CD4-positive, alpha-beta T cell treated with Interleukin-21 for 1 hour (primary cell): ENCODE results near the gene NEDD8.

Source experiments
- DNase-seq: peaks from one replicate; pipeline ENCODE4 v3.0.0-alpha.2; 2020

Gene NEDD8

DNA sequence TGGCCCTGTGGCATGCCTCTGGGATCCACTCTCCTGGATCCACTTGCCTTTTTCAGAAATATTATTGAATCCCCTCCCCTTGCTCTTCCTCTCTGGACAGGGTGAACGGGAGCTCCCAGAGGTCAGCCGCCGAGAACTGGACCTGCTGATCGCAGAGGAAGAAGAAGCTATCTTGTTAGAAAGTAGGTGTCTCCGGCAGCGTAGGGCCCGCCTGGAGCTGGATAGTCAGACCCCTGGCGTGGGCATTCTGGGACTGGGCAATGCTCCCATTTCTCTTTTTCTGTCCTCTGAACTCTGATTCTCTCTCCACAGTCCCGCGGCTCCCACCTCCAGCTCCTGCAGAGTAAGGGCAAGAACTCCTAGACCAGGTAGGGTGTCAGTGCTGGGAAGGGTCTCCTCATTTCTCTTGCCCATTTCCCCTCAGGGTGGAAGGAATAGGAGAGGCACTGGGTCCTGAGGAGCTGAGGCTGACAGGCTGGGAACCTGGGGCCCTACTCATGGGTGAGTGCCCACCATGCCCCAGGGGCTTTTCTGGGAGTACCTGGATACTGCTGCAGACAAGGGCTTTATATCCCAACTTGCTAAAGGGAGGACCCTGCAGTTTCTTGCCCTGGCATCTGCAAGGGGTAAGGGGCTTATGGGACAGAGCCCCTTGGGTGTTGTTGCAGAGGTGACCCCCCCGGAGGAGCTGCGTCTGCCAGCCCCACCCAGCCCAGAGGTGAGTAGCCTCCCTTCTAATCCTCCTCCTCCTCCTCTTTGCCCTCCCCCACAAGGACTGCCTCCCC is 54.9 kb downstream of the NEDD8 start:
- no peak for DNase-seq

DNA sequence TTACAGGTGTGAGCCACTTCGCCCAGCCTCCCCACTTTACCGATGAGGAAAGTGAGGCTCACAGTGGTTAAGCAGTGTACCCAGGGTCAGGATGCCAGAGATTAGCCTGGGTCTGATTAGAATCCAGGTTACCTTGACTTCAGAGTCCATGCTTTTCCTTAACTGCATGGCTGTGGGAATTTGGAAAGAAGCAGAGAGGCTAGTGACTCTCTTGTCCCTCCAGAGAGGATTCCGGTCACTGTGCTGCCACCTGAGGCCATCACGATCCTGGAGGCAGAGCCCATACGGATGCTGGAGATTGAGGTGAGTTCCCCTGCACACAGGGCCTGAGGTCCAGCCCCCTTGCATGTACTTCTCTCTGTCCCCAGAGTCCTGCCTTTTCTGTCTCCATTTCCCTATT is 55.6 kb downstream of the NEDD8 start:
- DNase-seq: no peak

DNA sequence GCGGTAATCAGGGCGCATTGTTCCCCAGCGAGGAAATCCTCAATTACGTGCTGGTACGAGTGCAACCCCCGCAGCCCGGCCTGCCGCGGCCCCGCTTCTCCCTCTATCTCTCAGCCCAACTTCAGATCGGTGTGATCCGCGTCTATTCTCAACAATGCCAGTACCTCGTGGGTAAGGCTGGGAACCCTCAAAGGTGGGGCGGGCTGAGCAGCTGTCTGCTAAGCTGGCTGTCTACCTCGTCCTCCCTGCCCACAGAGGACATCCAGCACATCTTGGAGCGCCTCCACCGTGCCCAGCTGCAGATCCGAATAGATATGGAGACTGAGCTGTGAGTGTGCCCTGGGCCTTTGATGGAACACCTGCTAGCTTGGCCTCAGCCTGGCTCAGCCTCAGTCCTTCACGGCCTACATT is 59.3 kb downstream of the NEDD8 start:
- DNase-seq: no peak

DNA sequence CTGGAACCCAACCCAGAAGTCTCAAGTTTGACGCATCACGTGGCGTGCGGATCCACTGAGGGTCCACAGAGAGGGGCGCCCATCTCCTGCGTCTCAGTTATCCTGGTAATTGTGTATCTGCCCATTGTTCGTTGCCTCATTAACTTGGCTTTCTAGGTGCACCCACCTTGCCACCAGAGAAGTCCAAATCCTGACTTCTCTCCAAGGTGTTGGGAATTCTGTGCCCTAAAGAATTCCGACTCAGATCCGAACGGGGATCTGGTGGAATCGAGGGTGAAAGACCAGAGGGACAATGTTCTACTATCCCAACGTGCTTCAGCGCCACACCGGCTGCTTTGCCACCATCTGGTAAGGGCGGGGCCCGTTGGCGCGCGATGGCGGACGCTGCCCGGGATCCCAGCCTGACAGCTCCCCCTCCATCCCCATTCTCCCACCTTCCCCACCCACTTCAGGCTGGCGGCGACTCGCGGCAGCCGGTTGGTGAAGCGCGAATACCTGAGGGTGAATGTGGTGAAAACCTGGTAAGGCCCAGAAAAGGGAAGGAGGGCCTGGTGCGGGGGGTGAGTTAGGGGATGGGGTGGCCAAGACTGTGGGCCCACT is 59.8 kb downstream of the NEDD8 start:
- no peak for DNase-seq

DNA sequence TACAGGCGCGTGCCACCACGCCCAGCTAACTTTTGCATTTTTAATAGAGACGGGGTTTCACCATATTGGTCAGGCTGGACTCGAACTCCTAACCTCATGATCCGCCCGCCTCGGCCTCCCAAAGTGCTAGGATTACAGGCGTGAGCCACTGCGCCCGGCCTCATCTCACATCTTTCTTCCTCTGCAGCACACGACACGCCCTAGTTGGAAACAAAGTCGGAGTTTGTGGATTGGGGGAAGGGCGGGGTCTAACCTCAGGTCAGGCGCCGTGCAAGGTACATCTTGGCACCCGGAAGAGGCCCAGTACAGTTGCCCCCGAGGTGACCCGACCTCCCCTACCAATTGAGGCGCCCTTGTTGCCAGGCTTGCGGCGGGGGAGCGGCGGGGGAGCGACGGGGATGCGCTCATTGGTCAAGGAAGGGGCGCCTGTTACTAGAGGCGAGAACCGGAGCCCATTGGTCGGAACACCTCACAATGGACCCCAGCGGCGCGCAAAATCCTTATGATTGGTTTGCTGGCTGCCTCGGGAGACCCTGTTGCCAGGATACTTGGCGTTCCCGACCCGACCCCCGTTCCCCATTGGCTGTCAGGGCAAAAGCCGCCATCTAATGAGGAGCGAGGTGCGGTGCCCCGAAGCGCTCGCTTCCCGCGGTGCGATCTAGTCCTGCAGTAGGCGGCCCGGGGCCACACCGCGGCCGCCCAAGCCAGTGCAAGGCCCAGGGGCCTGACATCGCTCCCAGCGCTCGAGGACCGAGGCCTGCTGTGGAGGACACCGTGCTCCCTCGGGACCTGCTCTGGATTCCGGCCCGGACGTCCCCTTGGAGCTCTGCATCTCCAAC is 60.5 kb downstream of the NEDD8 start, which contains the start of gene REC8:
TSS of gene REC8 (plus strand) at position 659 of the 839 bp plus-strand sequence. CDS start 473 bp downstream, outside the sequence.
- DNase-seq: peak; percentile 74

DNA sequence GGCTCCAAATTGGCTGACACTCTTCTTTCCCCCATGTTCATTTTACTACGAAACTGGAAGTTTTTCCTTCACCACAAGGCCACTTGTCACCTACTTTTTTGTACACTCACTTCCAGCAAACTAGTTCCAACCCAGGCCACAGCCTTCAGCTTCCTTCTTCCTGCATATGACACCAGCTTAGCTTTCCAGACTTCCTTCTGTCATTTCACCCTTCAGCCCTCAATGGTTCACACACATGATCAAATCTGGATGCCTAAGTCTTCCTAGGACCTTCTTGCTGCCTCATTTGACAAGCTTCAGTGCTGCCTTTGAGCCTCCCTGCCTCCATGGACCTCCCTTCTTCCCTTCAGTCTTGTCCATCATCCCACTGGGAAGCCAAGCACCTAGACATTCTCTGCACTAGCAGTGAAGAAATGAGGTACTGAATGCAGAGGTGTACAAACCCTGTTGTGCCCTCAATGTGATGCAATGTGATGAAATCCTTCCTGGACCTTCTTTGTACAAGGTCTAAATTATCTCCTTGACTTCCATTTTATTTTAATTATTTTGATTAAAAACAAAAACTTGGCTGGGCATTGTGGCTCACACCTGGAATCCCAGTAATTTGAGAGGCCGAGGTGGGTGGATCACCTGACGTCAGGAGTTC is 64.6 kb downstream of the NEDD8 start:
- DNase-seq: no peak
